GM03348 (cell line): ENCODE data around the gene SLC19A1.

Experiments
- DNase-seq: peaks from one replicate; pipeline ENCODE4 v3.0.0; 2012; ENCODE audit warnings: low spot score

SLC19A1 gene

GRCh38 chr21:45517249-45518065, 24.8 kb downstream of the SLC19A1 start:
- no peak for DNase-seq

DNA sequence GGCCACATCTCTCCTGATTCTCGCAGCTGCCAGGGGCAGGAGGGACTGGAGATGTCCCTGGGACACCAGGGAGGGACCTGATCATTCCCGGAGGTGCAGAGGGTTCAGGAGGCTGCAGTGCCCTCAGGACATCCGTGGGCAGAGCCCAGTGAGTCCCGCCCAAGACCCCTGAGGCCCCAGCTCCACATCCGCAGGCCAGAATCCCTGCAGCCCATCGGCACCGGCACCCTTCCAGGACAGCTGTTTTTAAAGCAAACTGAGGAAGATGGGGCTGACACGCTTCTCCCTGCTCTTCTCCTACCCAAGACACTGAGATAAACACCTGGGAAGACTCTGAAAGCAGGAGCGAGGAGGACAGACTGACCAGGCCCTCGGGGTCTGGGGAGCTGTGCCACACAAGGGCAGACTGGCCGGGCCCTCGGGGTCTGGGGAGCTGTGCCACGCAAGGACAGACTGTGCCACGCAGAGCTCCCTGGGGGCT, 25.5 kb downstream of the SLC19A1 start:
- no peak for DNase-seq

- no peak for DNase-seq
Measured at GRCh38 chr21:45516071-45516670, 26.1 kb downstream of the SLC19A1 start.

DNA sequence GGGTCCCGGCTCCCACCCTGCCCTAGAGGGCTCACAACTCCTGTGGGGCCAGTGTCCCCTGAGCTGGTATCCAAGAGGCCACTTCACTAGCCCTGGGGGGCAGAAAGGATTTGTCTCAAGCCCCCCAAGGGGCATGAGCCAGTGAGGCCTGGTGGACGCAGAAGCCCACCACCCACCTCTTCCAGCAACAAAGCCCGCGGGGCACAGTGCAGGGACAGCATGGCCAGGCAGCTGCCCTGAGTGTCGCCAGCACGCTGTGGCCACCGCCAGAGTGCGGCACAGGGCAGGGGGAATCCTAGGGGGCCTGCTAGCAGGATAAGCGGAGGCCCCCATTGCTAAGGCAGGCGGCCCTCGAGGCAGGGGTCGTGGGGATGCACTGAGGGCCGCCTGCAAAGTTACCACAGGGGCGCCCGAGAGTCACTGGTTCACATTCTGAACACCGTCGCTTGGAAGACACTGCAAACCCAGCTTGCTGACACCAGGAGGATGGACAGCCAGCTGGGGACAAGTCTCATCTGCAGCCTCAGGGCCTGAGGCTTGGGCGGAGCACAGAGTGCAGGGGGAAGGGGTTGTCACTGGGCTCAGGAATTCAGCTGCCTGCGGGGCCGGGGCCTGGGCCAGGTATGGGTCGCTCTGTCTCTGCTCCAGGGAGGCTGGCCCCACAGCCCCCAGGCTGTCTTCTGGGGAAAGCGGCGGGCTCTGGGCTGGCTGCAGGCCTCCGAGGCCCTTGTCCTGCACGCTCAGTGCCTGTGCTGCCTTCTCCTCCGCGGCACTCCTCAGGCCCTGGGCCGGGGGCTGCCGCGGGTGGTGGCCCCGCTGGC, 26.8 kb downstream of the SLC19A1 start:
- no peak for DNase-seq

GRCh38 chr21:45514311-45515021, 27.8 kb downstream of the SLC19A1 start:
- no peak for DNase-seq

DNA sequence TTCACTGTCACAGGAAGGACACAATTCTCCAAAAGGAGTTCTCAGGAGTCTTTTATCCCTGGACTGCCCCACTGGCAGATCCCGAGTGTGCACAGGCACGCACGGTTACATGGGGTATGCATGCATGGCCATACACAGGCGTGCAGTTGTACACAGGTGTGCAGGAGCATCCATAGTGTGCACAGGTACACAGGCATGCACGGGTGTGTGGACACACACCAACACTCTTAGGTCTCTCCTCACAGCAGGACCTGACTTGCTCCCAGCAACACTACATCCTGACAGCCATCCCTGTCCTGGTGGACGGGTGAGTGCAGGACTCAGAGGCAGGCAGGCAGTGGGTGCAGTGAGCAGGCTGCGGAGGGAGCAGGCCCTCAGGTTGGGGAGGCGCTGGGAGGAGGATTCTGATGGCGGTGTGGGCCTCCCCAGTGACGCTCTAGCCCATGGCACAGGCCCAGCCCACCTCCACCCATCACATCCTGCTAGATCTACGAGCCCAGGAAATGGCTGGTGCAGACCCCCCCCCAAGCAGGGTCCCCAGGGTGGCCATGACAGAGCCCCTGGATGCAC, 28.4 kb downstream of the SLC19A1 start:
- no peak for DNase-seq

GRCh38 chr21:45513003-45513717, 29.1 kb downstream of the SLC19A1 start:
- no peak for DNase-seq

DNA sequence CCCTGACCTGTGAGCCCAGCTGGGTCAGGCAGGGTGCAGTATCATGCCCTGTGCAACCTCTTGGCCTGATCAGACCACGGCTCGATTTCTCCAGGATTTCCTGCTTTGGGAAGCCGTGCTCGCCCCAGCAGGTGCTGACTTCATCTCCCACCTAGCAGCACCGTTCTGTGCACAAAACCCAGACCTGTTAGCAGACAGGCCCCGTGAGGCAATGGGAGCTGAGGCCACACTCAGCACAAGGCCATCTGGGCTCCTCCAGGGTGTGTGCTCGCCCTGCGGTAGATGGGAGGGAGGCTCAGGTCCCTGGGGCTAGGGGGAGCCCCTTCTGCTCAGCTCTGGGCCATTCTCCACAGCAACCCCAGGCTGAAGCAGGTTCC, 29.6 kb downstream of the SLC19A1 start:
- DNase-seq = no peak

DNA sequence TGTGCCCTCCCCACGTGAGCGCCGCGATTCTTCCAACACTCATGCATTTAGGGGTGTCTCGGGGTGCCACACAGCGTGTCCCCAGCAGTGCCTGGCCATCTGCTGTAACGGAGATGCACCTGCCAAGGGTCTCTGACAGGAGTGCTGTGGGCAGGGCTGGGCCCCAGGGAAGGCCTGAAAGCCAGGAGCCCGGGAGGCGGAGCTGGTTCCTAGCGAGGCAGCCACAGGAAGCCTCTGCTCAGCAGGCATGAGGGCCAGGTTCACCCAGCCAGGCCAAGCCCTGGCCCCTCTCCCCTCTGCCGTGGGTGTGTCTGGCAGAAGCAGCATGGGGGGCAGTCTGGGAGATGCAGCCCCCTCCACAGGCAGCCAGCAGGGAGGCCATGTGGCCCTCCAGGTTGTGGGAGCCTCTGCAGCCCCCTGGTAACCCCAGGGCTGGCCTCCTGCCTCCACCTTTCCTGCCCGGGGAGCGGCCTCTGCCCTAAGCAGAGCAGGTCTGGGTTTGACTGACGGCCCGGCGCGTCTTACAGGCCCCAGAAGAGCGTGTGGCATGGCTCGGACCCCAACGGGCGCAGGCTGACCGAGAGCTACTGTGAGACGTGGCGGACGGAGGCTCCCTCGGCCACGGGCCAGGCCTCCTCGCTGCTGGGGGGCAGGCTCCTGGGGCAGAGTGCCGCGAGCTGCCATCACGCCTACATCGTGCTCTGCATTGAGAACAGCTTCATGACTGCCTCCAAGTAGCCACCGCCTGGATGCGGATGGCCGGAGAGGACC, 30.4 kb downstream of the SLC19A1 start:
- no peak for DNase-seq

GRCh38 chr21:45511007-45511406, 31.2 kb downstream of the SLC19A1 start:
- no peak for DNase-seq

DNA sequence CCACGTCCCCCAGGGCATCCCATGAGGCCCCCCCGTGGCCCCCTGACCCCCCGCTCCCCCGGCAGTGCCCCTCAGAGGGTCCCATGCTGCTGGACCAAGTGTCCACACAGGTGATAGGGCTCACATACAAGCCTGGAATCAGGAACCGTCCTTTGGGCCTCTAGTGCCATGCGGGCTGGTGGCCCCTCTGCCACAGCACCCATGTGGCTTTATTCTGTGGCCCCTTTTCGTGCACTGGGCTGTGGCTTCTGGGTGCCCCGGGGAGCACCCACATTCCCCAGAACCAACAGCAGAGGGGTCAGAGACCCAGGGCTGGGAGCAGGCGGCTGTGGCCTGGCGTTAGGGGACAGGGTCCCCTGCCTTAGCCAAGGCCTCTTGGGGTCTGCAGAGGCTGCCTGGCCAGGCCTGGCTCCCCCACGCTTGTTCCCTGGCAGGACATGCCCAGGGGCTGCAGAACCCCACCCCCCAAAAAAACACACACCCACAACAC, 31.7 kb downstream of the SLC19A1 start:
- no peak for DNase-seq

- DNase-seq = no peak
Measured at GRCh38 chr21:45509566-45510465, 32.4 kb downstream of the SLC19A1 start.

GRCh38 chr21:45508607-45509565, 33.4 kb downstream of the SLC19A1 start:
- DNase-seq = no peak

GRCh38 chr21:45507888-45508508, 34.2 kb downstream of the SLC19A1 start:
- DNase-seq = no peak

DNA sequence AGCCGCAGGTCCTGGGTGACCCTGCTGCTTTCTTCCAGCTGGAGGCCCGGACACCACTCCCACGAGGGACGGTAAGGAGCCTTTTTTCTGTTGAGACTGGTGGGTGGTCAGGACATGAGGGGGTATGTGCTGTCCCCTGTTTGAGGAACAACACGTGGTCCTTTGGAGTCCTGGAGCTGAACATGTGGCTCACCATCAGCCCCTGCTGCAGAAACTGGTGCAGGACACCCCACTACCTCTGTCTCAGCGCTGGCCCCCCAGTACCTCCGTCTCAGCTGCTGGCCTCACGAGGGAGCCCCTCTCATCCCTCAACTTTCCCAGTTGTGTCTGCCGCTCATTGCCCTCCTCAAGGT, 34.7 kb downstream of the SLC19A1 start:
- DNase-seq = no peak

DNA sequence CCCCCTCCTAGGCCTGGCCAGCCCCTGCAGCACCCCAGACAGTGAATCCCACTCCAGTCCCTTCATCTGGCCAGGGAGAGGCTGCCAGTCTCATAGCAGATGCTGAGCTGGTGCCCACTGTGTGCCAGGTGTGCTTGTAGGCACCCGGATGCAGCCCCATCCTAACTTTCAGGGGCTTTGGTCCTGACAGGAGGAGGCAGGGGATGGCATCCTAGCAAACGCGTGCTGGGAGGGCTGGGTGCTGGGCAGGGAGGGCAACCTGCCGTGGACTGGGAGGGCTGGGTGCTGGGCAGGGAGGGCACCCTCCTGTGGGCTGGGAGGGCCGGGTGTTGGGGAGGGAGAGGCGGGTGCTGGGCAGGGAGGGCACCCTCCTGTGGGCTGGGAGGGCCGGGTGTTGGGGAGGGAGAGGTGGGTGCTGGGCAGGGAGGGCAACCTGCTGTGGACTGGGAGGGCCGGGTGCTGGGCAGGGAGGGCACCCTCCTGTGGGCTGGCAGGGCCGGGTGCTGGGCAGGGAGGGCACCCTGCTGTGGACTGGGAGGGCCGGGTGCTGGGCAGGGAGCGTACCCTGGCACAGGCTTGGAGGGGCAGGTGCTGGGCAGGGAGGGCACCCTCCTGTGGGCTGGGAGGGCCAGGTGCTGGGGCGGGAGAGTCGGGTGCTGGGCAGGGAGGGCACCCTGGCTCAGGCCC, 35.3 kb downstream of the SLC19A1 start:
- no peak for DNase-seq

DNA sequence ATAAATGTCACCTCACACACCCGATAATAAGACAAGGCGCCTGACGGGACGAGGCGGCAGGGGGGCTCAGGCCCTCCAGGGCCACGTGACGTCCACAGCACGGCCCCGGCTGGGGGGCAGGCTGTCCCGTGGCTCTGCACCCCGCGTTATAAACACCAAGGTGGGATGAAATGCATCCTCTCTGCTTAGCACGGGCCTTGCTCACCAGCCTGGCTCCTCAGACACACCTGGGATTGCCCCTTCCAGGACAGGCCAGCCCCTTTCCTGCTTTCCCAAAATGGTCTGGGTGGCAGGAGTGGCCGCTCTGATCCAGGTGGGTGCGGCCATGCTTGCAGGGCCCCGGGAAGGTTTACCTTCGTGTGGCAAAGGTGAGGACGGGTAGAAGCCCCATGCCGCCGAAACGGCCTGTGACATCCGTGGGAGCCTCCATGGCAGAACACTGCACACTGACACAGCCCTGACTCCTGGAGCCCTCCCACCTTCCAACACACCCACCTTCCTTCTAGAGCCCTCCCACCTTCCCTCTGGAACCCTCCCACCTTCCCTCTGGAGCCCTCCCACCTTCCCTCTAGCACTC, 35.9 kb downstream of the SLC19A1 start:
- no peak for DNase-seq
